ENCODE measurements around the gene BPHL. TPM values are rescaled to one million over a fixed set of nuclear protein-coding genes. Genes with fewer than 3 reads are reported as not detected.

The BPHL gene
- polyA plus RNA-seq, 1 donor (not counting 4 experiments of a cell fraction or from before 2014, with no cell fraction given) = 21.9 TPM

DNA sequence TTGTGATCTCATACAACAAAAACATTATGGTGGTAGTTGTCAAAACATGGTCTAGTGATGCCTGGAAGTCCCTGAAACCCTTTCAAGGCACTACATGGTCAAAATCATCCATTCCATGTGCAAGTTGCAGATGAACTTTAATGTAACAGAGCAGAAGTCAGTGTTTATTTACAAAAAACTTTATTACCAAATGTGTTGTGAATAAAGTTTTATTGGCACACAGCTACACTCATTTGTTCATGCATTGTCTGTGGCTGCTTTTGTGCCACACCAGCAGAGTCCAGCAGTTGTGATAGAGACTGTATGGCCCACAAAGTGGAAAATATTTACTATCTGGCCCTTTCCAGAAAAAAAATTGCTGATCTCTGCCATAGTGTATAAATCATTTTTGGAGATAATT is 82.2 kb downstream of the BPHL start:
- no peaks in the 10 kb centered on the region for H3K9me3 ChIP-seq (ENCODE audit: control insufficient read depth, low read depth, low read length)
- H3K79me2 ChIP-seq (ENCODE audit: control insufficient read depth, insufficient read depth, low read length) = no peaks in the 10 kb centered on the region
- H3K4me1 ChIP-seq (ENCODE audit: control insufficient read depth, extremely low read depth, insufficient read depth, low read length) = peaks cover 1% of the 10 kb centered on the region
- H3K36me3 ChIP-seq (ENCODE audit: control insufficient read depth in 2 of 2, extremely low read depth in 1 of 2, insufficient read depth in 2 of 2, low read length in 2 of 2) = no peaks in the 10 kb centered on the region
- FAIRE-seq (no peak), DNase-seq (ENCODE audit: low read depth, low spot score) (no peak)
- H3K4me2 ChIP-seq (ENCODE audit: control insufficient read depth, extremely low read depth, insufficient read depth, low read depth, low read length) = no peak overlapping the region
- no peak overlapping the region for H3K27ac ChIP-seq (ENCODE audit: control insufficient read depth, insufficient read depth, low read length)
- no peaks in the 10 kb centered on the region for H3K9me1 ChIP-seq (ENCODE audit: control insufficient read depth, extremely low read depth, insufficient read depth, low read length)
- dilution Hi-C loops (cut with MboI; ENCODE audit: extremely low pct_ligation_motif_present, low sequenced_read_pairs) = no loop called here
- no peaks in the 10 kb centered on the region for H3K27me3 ChIP-seq (ENCODE audit: control insufficient read depth, extremely low read depth, insufficient read depth, low read length)
- no peaks in the 10 kb centered on the region for H4K20me1 ChIP-seq (ENCODE audit: control insufficient read depth, extremely low read depth, insufficient read depth, low read length)
- no peak overlapping the region for H3K9ac ChIP-seq (ENCODE audit: control insufficient read depth, extremely low read depth, insufficient read depth, low read length)
- H3K4me3 ChIP-seq (ENCODE audit: control insufficient read depth in 2 of 3, extremely low read depth in 1 of 3, insufficient read depth in 2 of 3, low read depth in 1 of 3, low read length in 3 of 3) = no peak overlapping the region
- TF ChIP-seq, protein P1, sequence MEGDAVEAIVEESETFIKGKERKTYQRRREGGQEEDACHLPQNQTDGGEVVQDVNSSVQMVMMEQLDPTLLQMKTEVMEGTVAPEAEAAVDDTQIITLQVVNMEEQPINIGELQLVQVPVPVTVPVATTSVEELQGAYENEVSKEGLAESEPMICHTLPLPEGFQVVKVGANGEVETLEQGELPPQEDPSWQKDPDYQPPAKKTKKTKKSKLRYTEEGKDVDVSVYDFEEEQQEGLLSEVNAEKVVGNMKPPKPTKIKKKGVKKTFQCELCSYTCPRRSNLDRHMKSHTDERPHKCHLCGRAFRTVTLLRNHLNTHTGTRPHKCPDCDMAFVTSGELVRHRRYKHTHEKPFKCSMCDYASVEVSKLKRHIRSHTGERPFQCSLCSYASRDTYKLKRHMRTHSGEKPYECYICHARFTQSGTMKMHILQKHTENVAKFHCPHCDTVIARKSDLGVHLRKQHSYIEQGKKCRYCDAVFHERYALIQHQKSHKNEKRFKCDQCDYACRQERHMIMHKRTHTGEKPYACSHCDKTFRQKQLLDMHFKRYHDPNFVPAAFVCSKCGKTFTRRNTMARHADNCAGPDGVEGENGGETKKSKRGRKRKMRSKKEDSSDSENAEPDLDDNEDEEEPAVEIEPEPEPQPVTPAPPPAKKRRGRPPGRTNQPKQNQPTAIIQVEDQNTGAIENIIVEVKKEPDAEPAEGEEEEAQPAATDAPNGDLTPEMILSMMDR (optimal IDR thresholded peaks at IDR 0.05 in 1 of 3, IDR thresholded peaks at IDR 0.05 in 1 of 3, conservative IDR thresholded peaks at IDR 0.05 in 1 of 3; ENCODE audit: extremely low read depth in 1 of 3, insufficient read depth in 2 of 3, low read length in 3 of 3) = no peak
- no peak for TF ChIP-seq EZH2 (IDR thresholded peaks at IDR 0.05; ENCODE audit: low read length)
- no peak overlapping the region for H2AFZ ChIP-seq (ENCODE audit: control insufficient read depth, low read length)

DNA sequence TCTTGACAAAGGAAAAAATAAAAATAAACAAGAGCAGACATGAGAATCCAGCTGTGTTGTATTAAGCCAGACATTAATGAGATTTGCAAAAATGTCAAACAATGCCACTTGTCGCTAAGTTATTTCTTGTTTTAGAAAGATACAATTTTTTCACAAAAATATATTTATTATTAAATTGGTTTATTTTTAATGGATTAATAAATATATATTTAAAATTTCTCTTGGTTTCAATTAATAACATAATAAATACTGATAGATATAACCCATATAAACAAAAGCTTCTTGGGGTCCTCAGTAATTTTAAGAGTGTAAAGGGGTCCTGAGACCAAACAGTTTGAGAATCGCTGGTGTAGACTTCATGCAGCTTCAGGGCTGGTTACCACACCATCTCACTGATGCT is 82.9 kb downstream of the BPHL start:
- DNase-seq (ENCODE audit: low read depth, low spot score) (no peak), FAIRE-seq (no peak)
- TF ChIP-seq EZH2 (IDR thresholded peaks at IDR 0.05; ENCODE audit: low read length) = no peak
- TF ChIP-seq, protein P1 (optimal IDR thresholded peaks at IDR 0.05 in 1 of 3, IDR thresholded peaks at IDR 0.05 in 1 of 3, conservative IDR thresholded peaks at IDR 0.05 in 1 of 3; ENCODE audit: extremely low read depth in 1 of 3, insufficient read depth in 2 of 3, low read length in 3 of 3) = no peak
- no peaks in the 10 kb centered on the region for H3K9me1 ChIP-seq (ENCODE audit: control insufficient read depth, extremely low read depth, insufficient read depth, low read length)
- H2AFZ ChIP-seq (ENCODE audit: control insufficient read depth, low read length) = no peak overlapping the region
- no peak overlapping the region for H3K4me2 ChIP-seq (ENCODE audit: control insufficient read depth, extremely low read depth, insufficient read depth, low read depth, low read length)
- H3K36me3 ChIP-seq (ENCODE audit: control insufficient read depth in 2 of 2, extremely low read depth in 1 of 2, insufficient read depth in 2 of 2, low read length in 2 of 2) = no peaks in the 10 kb centered on the region
- H3K9me3 ChIP-seq (ENCODE audit: control insufficient read depth, low read depth, low read length) = no peaks in the 10 kb centered on the region
- no peaks in the 10 kb centered on the region for H4K20me1 ChIP-seq (ENCODE audit: control insufficient read depth, extremely low read depth, insufficient read depth, low read length)
- H3K27ac ChIP-seq (ENCODE audit: control insufficient read depth, insufficient read depth, low read length) = no peak overlapping the region
- no peaks in the 10 kb centered on the region for H3K27me3 ChIP-seq (ENCODE audit: control insufficient read depth, extremely low read depth, insufficient read depth, low read length)
- H3K9ac ChIP-seq (ENCODE audit: control insufficient read depth, extremely low read depth, insufficient read depth, low read length) = no peak overlapping the region
- no peak overlapping the region for H3K4me3 ChIP-seq (ENCODE audit: control insufficient read depth in 2 of 3, extremely low read depth in 1 of 3, insufficient read depth in 2 of 3, low read depth in 1 of 3, low read length in 3 of 3)
- dilution Hi-C loops (cut with MboI; ENCODE audit: extremely low pct_ligation_motif_present, low sequenced_read_pairs) = no loop called here
- H3K79me2 ChIP-seq (ENCODE audit: control insufficient read depth, insufficient read depth, low read length) = no peaks in the 10 kb centered on the region
- H3K4me1 ChIP-seq (ENCODE audit: control insufficient read depth, extremely low read depth, insufficient read depth, low read length) = peaks cover 9% of the 10 kb centered on the region

Small RNA genes within 50 kb of the gene (small RNA-seq; reads per million reads assigned to genes)
- gene RNA5SP201 (ENCODE audit: insufficient read length in 3 of 3, low read depth in 3 of 3, low replicate concordance in 1 of 3) = 0 to 0.25 (median 0) reads per million in 3 experiments

Other genes with a start within 250 kb of the BPHL start
- gene SERPINB9, start 215.4 kb upstream of the BPHL start, polyA plus RNA-seq = 0.20 to 0.39 TPM (median 0.32 TPM) in 3 replicates
- 66.1 to 78.2 TPM (median 66.4 TPM) in 3 replicates for gene SERPINB6, start 147.1 kb upstream of the BPHL start, polyA plus RNA-seq
- 22.2 to 24.0 TPM (median 22.9 TPM) in 3 replicates for gene NQO2, start 118.8 kb upstream of the BPHL start, polyA plus RNA-seq
- gene RIPK1, start 50.2 kb upstream of the BPHL start, polyA plus RNA-seq = 13.2 to 19.6 TPM (median 13.8 TPM) in 3 replicates
- gene TUBB2A, start 38.8 kb downstream of the BPHL start, polyA plus RNA-seq = 58.8 to 84.4 TPM (median 73.0 TPM) in 3 replicates
- gene TUBB2B, start 108.9 kb downstream of the BPHL start, polyA plus RNA-seq = 0.04 TPM in 1 of 3 replicates, not detected in the others
- gene PSMG4, start 140.2 kb downstream of the BPHL start, polyA plus RNA-seq = 9.9 to 19.7 TPM (median 16.3 TPM) in 3 replicates